Measurements from ENCODE around the gene GAGE10.

The GAGE10 gene, protein sequence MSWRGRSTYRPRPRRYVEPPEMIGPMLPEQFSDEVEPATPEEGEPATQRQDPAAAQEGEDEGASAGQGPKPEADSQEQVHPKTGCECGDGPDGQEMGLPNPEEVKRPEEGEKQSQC

DNA sequence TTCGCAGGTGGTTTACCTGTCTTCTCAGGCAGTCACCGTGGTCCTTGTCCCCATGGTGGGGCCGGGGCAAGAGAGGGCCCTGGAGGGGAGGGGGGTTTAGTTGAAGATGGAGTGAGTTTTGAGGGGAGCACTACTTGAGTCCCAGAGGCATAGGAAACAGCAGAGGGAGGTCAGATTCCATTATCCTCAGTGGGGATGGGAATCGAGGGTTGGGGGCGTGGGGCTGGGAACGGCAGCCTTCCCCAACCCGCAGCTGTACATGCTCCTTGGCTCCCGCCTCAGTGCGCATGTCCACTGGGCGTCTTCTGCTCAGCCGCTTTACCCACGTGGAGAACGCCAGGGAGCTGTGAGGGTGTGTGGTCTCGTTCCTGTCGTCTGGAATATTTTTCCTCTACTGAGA lies at the start of gene GAGE10:
TSS of gene GAGE10 (plus strand) at position 301 of the 400 bp plus-strand sequence. CDS start 1,214 bp downstream, outside the sequence.
- DNase-seq, result no peak

DNA sequence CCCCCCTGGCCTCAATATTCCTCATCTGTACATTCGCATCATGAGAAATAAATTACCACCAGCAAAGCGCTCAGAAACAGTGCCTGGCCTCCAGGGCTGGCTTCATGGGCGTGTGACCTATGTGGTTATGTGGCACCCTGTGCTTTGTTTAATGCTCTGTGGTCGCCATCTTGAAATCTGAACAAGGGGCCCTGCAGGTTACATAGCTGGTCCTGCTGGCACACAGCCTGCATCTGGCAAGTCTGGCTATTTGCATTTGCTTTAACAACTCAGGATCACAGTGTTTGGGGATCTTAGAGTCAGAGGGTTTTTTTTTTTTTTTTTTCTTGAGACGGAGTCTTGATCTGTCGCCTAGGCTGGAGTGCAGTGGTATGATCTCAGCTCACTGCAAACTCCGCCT lies 48.8 kb upstream of the GAGE10 start:
- no peak for DNase-seq

DNA sequence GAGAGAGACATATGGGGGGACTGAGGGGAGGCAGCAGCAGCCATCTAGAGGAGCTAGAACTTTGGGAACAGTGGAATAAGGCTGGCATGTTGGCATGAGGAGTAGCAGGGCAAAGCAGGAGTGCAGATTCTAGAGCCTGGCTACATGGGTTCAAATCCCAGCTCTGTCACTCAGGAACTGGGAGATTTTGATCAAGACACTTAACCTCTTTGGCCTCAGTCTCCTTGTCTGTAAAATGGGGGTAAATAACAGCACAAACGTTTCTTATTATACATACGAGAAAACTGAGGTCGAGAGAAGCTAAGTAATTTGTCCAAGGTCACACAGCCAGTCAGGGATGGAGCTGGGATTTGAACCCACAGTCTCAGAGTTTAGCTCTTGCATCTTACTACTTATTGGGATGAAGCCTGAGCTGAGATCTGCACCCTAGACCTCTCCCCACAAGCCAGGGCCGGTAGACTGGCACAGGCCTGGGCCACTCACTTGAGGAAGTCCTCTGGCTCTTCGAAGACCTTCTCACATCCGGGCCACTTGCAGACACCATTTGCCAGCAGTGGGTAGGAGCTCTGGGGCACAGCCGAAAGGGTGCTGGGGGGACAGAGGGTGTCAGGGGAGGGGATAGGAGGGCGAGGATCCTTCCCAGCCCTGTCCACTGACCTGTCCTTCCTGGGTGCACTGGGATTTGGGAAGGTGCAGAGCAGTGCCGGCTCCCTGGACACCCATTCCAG lies 47.0 kb upstream of the GAGE10 start:
- DNase-seq, result no peak

DNA sequence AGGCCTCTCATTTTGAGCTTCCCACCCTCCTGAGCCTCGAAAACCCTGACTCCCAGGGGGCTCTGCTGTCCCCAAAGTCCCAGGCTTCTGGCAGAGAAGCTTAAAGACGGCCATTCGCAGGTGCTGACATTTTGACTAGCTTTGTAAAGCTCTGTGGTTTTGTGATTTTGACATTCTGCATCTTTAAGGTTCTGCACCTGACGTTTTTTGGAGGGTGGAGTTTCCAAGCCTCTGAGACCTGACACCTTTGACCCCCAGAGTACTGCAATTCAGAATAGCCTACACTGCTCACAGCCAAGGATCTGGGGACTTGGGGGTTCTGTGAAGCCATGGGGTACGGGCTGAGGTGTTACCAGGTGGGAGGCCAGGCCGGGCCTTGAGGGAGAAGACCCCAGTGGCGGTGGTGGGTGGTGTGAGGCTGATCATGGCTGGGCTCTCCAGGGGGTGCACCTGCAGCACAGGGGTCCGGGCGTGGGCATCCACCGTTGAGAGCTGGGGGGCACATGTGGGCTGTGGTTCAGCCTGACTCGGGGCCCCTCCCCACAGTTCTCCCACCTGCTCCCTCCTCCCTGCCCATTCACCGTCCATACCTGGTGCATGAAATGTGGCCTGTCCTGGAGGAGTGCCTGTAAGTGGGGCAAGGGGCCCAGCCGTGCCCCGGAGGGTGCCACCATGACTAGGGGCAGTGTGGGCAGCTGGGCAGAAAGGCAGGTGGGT lies 46.2 kb upstream of the GAGE10 start:
- no peak for DNase-seq

DNA sequence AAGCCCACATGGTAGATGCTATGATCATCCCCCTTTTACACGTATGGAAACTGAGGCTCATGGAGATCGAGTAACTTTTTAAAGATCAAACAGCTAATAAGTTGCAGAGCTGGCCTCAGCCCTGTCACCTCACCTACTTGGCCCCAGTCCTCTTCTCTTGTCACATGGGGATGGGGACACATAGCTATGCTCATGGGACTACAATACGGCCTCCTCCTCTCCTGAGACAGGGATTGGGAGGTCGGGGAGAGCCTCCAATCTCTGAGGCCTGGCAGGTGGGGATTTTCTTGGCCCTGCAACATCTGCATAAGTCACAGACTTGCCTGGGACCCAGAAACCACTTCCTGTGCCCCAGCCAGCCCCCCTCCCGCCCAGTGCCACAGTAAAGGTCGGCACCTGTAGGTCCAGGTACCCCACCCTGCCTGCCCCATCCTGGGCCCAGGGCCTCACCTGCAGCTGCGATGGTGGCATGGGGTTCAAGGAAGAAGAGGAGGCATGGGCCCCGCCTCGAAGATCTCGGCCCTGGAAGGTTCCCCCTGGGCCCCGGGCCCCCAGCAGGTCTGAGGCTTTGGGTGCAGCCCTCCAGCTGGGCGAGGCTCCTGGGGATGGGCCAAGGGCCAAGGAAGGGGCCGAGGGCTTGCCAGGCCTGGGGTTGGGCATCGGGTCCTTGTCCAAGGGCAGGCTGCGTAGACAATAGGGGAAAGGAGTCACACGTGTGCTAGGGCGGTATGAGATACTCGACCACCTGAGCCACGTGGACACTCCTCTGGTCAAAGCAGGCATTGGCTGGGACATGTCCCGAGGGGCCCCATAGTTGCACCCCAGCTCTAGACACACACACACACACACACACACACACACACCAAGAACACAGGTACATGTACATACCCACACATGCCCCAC lies 45.3 kb upstream of the GAGE10 start:
- no peak for DNase-seq

DNA sequence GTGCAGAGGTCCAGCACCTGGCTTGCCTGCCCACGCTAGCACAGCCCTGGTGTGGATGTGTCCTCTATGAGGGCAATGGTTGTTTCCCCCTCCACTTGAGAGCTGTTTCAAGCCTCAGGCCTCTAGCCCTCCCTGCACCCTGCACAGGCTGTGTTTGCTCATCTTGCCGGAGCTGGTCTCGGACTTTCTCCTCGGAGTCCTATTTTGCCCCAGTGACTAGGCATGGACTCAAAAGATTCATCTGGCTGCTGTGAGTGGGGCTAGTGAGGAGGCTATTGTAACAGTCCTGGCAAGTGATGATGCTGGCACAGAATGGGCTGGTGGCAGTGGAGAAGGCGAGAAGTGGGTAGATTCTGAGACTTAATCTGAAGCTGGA lies 44.7 kb upstream of the GAGE10 start:
- no peak for DNase-seq

DNA sequence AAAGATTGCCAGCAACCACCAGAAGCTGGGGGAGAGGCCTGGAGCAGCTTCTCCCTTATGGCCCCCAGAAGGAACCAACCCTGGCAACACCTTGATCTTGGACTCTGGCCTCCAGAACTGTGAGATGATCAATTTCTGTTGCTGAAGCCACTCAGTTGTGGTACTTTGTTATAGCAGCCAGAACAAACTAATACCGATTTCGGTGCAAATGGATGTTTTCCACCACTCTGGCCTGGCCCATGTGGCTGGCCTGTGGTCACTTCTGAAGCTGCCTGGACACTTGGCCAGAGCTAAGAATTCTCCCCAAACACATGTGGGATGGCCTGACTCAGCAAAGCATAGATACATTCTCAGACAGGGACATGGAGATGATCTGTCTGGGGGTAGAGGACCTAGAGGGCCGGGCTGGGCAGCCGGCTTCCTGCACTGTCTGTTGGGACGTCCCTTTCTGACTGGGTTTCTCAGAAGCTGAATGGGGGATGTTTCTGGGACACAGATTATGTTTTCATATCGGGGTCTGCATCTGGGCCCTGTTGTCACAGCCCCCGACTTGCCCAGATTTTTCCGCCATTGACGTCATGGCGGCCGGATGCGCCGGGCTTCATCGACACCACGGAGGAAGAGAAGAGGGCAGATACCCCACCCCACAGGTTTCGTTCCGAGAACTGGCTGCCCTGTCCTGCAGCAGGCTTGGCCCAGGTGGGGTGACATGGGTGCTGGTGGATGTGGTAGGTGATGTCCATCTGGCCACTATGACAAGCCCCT lies 43.0 kb upstream of the GAGE10 start:
- no peak for DNase-seq

DNA sequence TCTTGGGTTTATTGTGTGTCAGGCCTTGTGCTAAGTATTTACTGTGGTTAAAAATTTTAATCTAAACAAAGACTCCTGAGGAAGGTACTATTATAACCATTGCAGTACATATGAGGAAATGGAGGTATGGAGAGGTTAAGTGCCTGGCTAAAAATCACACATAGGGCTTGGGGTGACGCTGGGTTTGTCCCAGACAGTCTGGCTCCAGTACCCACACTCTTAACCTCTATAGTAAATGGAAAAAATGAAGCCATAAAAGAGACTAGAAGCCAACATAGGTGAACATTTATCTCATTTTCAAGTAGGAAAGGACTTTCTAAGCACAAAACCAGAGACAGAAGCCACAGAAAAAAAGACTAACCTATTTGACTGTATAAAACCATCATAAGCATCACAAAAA lies 40.8 kb upstream of the GAGE10 start:
- no peak for DNase-seq

DNA sequence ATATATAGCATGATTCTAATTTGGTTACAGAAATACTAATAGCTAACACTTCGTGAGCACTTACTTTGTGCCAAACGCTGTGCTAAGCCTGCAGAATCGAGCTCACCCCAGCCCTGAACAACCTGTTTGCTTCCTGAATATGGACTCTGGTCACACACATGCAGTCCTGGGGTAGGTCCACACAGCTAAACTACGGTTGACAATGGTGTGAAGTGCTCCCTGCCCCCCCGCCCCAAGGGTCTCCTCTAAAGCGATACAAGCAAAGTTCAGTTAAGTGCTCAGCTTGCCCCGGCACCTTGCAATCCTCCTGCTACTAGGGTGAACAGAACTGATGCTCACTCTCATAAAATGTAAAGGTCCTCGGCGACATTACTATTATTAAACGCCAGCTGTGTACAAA lies 39.8 kb upstream of the GAGE10 start:
- DNase-seq, result no peak

DNA sequence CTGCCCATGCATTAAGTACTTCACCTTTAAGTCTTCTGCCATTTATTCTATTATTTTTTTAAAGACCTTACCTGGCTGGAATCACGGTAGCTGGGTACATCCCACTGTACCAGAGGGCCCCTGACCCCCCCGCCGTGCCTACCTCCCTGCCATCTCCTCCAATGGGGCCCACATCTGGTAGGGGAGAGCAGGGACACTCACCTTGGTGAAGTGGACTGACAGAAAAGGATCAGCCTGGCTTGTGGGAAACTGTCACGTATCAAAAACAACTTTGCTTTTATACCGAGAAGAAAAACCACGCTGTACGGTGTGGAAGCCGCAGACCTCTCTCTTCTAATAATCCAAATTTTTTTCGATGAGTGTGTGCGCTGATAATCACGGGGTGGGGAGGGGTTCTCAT lies 39.0 kb upstream of the GAGE10 start, which contains the start of gene FOXP3:
TSS of gene FOXP3 (minus strand) at position 251 of the 400 bp plus-strand sequence. CDS start 6,205 bp downstream, outside the sequence.
- DNase-seq, result no peak

DNA sequence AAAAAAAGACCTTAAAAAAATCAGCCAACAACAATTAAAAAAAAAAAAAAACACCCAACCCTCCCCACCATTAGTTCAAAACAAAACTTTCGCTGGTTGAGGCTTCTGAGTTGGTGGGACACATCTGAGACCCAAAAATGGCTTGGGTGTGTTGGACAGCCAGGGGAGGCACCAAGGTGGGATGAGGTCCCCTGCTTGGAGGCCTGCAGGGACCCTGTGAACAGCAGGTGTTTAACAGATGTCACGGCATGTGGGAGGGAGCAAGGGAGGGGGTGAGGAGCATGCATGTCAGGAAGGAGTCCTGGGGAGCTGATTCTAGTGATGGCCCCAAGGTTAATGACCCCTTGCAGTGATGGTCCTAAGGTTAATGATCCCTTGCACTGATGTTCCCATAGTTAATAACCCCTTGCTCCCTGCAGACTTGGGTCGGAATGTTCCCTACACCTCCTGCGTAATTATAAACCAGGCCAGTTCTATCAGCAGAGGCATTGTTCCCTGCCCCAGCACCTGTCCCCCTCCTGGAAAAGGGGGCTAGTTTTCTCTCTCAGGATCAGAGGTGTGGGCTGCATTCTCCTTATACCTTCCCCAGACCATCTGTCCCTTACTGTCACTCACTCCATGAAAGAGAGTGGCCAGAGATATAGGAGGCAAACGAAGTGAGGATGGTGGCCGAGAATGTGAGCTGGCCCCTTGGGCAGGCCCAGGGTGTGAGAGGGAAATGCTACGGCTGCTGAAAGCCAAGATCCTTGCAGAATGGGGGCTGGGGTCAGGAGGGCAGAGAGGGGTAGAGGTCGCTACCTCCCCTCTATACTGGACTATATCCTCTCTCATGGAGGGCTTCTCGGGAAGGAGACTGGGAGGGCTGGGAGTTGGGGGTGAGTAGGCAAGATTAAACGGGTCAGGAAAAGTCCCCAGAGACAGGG lies 36.7 kb upstream of the GAGE10 start:
- no peak for DNase-seq

DNA sequence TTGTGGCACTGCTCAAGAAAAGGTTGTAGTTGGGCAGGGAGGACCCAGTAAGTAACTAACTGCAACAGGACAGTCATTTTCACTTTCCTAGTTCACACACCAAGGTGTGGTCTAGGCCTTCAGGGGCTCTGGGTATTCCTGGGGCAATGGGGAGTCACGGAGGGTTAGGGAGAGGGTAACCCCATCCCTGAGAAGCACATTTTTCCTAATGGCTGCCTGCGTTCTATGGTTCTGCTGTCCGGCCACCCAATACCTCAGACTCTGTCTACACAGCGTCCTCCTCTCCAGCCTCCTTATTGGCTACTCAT lies 34.8 kb upstream of the GAGE10 start:
- no peak for DNase-seq

DNA sequence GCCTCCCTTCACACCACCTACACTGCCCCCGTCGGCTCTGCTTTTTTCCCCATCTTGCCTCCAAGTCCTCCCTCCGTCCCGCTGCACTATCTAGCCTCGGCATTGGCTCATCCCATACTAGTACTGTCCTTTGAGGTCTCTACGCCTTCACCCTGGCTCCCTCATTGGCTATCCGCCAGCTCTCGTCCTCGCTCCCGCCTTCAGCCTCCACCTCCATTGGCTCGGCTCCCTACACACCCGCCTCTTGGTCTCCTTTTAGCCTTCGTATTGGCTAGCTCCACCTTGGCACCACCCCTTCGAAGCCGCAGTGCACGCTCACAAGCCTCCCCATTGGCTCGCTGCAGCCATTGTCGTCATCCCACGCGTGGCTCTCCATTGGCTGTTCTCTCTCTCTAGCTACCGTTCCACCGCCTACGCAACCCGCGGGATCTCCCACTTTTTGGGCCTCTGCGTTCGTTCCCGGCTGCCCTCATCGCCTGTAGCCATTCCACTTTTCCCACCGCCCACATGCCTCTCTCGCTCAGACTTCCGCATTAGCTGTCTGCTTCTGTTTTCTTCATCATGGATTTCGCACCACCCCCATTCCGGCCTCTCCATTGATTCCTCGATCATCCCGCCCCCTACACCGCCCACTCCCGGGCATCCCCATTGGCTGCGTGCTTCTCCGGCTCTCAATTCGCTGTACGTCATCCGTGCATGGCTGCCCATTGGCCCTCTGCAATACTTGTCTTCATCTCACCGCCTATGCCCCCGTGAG lies 34.3 kb upstream of the GAGE10 start:
- DNase-seq, result peak; percentile 96

DNA sequence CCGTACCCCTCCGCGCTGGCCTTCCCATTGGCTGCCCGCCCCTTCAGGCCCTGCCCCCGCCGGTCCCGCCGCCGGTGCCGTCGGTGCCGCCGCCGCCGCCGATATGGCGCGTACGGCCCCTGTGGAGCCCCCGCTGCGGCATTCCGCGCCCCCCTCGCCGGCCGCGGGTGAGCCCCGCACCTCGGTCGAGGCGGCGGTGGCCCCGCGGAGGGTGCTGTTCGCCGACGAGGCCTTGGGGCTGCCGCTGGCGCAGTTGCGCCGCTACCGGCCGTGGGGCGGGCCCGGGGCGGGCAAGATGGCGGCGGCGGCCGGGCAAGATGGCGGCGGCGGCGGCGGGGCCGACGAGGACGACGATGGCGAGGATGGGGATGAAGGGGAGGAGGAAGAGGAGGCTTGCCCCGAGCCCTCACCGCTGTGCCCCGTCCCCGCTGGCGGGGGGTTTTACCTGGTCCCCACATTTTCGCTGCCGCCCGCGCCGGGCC lies 33.6 kb upstream of the GAGE10 start, which contains the start of gene PPP1R3F:
TSS of gene PPP1R3F (plus strand) at position 27 of the 482 bp plus-strand sequence. CDS start at position 104, 77 bp downstream.
- no peak for DNase-seq

DNA sequence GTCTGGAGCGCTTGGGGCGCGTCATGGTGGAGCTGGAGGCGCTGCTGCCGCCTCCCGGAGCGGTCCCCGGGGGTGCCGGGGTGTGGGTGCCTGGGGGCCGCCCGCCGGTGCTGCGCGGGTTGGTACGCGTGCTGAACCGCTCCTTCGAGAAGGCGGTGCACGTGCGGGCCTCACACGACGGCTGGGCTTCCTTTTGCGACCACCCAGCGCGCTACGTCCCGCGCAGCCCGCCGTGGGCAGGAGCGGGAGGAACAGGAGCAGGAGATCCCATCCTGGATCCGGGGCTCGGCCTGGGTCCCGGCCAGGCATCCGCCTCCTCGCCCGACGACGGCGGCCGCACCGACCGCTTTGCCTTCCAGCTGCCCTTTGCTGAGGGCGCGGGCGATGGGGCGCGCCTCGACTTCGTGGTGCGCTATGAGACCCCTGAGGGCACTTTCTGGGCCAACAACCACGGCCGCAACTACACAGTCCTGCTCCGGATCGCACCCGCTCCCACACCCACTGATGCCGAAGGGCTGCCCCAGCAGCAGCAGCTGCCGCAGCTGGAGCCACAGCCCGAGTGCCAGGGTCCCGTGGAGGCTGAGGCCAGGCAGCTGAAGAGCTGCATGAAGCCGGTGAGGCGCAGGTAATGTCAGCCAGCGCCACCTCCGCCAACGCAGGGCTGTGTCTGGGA lies 33.1 kb upstream of the GAGE10 start:
- DNase-seq, result no peak

DNA sequence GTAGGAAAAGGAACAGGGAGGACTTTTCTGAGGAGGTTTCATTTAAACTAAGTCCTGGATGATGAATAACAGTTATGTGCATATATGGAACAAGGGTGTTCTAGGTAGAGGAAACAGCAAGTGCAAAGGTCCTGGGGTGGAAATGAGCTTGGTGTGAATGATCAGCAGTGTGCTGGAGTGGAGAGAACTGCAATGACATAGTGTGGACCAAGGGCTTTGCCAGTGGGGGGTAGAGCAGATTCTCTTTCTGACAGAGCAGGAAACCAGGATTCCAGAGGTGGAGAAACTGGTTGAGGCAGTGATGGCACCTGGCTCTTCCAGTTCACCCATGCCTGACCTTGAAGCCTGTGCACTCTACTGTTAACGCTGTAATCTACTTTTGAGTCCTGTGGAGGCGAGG lies 32.1 kb upstream of the GAGE10 start:
- DNase-seq, result no peak

DNA sequence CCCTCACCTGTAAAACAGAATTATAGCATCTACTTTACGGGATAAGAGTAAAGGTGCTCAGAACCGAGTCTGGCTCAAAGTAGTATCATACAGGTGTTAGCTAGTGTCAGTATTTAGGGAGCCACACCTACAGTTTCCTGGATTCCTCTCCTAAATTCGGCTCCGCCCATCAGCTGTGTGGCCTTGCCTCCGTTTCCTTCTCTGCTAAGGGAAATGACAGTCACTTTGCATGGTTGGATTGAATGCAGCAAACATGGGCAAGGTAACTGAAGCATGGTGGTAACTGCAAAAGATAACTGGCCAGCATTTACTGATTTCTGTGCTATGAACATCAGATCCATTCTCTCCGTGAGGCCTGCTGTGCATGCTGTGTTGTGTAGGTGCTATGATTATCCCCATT lies 31.0 kb upstream of the GAGE10 start:
- DNase-seq, result no peak

DNA sequence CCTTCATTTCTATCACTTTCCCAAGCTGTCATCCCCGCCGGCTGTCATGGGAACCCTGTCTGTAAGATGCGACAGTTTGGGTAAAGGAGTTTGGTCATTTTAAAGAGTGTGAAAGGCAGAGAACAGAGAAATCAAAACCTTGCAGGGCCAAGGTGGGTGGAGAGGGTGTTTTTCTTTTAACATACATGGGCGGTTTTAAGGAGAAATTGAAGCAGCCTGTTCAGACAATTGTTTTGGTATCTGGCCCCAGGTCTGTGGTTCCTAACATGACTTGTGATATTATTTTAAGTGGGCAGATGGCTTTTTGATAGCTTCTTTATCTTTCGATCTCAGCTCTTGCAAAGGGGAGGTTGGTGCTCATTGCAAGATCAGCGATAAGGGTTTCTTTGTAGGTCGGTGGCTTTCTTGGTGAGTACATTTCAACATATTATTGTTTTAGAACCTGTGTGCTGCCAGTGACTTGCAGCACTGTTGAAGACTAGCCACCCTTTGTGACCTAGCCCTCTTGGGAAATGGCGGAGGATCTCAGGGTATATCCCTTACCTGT lies 30.2 kb upstream of the GAGE10 start:
- DNase-seq, result peak; percentile 48

DNA sequence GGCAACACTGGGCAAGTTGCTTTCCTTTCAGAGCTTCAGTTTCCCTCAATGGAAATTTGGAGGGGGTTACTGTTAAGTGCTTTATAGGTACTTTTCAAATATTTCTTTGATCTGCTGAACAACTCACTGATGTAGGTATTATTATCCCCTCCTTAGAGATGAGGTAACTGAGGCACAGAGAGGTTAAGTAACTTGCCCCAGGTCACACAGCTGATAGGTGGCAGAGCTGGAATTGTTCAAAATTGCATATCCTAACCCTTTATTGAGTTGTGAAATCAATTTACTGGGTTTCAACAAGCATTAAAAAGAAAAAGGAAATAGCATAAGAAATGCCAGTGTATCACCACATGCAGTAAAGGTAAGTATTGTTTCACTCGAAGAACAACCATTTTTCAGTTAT lies 27.2 kb upstream of the GAGE10 start:
- no peak for DNase-seq
